GM19099 (cell line): ENCODE data around the gene NUP98.

Experiments used
- POLR2A ChIP-seq: IDR thresholded peaks from 3 replicates; pipeline ENCODE4 v1.6.1; 2011; ENCODE audit warnings: low read depth; ENCODE audit not compliant: insufficient read length; ENCODE audit errors: extremely low read depth

Gene NUP98

GRCh38 chr11:3797329-3798090 lies at the start of gene NUP98:
NUP98 (minus strand) TSS chr11:3797554; CDS start chr11:3782117, 15,437 bp downstream.
- TF ChIP-seq POLR2A: peak; percentile 89

GRCh38 chr11:3845670-3846069 lies 48.3 kb upstream of the NUP98 start:
- TF ChIP-seq POLR2A: no peak

- no peak for TF ChIP-seq POLR2A
Measured at GRCh38 chr11:3845246-3845645, 47.9 kb upstream of the NUP98 start.

DNA sequence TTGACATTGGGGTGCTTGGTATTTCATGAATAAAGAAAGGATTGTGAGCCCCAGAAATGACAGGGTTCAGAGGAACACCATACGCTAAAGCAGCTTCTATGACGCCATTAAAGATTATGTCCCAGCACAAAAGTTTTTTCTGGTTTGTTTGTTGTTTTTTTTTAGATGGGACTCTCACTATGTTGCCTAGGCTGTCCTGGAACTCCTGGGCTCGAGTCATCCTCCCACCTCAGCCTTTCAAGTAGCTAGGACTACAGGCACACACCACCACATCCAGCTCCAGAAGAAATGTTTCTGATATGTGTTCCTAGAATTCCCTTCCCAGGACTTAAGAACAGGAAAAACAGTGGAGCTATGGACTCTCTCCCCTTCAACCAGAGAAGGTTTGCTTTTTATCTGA lies 46.0 kb upstream of the NUP98 start:
- TF ChIP-seq POLR2A: no peak

GRCh38 chr11:3841426-3842350 lies 44.3 kb upstream of the NUP98 start:
- peak; percentile 55 for TF ChIP-seq POLR2A

DNA sequence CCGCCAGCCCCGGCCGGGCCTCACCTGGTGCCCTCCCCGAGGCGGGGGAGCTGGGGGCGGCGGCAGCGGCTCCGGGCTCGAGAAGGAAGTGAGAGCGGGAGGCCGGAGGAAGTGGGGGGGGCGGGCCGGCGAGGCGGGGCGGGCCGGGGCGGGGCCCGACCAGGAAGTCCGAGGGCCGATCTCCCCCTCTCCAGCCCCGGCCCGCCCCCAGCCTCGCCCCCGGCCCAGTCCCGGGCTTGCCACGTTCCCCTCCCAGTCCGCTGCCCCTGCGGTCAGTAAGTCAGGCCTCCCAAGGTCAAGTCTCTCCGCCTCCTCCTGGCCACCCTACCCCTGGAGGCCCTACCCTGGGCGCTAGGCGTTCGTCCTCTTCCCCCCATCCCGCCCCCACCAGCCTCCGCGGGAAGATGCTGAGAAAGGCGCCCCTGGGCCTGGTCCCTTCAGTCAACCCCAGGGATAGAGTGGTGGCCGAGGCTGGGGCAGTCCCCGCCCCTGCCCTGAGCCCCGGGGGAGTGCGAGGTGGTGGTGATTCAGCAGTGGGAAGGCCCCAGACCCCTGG lies 43.6 kb upstream of the NUP98 start, which contains the start of gene RHOG:
Gene RHOG (minus strand): TSS at position 90 of the 556 bp plus-strand sequence. CDS start 12,821 bp downstream, outside the sequence.
- peak; percentile 67 for TF ChIP-seq POLR2A

GRCh38 chr11:3840004-3840869 lies 42.9 kb upstream of the NUP98 start:
- no peak for TF ChIP-seq POLR2A

GRCh38 chr11:3838504-3838903 lies 41.1 kb upstream of the NUP98 start:
- no peak for TF ChIP-seq POLR2A

DNA sequence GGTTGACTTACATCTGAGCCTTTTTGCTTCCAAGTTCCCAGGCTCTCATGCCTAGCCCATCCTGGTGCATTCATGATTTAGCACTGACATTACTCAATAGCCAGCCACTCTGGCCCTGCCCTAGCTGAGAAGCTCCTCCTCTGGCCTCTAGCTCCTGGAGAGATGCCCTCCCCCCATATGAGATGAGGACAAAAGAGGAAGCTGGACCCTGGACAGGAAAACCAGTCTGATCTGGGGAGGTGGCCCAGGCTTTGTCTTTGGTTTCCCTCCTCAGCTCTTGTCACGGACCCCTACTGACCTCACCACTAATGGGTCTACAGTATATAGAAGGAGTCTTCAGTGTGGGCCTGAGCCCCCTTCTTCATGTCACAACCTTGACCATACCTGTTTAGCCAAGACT lies 40.4 kb upstream of the NUP98 start:
- TF ChIP-seq POLR2A: peak; percentile 48

GRCh38 chr11:3836903-3837302 lies 39.5 kb upstream of the NUP98 start:
- no peak for TF ChIP-seq POLR2A

DNA sequence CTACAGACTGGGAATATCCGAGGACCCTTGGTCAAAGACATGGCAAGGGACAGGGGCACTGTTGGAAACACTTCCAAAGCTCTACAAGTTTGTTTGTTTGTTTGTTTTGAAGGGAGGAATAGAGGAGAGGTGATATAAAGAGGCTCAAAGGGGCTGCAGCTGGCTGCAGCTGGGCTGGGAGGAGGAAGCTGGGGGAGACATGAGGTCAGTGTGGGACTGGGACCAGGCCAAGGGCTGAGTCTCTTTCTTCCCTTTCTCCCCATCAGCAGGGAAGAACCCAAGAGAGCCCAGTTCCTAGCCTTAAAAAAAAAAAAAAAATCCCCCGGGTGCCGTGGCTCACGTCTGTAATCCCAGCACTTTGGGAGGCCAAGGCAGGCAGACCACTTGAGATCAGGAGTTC lies 38.4 kb upstream of the NUP98 start:
- no peak for TF ChIP-seq POLR2A

GRCh38 chr11:3834664-3835461 lies 37.5 kb upstream of the NUP98 start:
- no peak for TF ChIP-seq POLR2A

- TF ChIP-seq POLR2A: no peak
Measured at GRCh38 chr11:3834349-3834663, 37.0 kb upstream of the NUP98 start.

DNA sequence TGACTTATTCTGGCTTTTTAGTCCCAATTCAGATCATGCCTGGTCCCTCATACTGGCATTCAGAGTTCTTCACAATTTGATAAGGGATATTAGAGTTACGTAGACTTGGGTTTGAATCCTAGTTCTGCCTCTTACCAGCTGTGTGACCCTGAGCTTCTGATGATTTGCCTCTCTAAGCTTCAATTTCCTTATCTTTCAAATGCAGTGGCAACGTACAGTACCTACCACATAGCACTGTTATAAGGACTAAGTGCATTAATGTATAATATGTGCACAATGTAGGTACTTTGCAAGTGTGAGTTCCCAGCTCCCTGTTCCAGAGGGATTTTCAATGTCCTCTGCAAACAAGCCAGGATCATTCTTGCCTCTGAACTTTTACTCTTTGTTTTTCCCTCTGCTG lies 36.1 kb upstream of the NUP98 start:
- TF ChIP-seq POLR2A: no peak

DNA sequence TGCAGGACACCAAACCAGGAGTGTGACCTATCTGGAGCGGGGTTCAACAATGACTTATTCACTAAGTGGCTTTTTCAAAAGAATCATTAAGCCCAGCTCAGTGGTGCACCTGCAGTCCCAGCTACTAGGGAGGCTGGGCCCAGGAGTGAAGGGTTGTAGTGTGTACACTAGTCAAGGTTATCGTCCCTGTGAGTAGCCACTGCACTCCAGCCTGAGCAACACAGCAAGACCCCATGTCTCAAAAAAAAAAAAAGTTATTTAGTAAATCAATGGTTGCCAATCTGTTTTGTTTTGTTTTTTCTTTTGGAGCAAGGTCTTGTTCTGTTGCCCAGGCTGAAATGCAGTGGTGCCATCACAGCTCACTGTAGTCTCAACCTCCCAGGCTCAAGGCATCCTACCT lies 35.5 kb upstream of the NUP98 start:
- TF ChIP-seq POLR2A: no peak
